Mononuclear cell (primary cell): ENCODE data around the gene APOF. TPM values are rescaled to one million over a fixed set of nuclear protein-coding genes. Genes with fewer than 3 reads are reported as not detected.
"Not testable (repeated sequence)": the region's sequence is repeated elsewhere in the genome, so short reads cannot be mapped to it uniquely, and the experiment has no call there.

Experiments
- H3K27me3 ChIP-seq: 2 replicates; pipeline ENCODE4 v1.6.0; 2011; ENCODE audit warnings: low read length, control low read depth; ENCODE audit not compliant: insufficient read depth
- H3K4me1 ChIP-seq: 2 replicates; pipeline ENCODE4 v1.5.1; 2011; ENCODE audit warnings: mild to moderate bottlenecking, low read length, control low read depth; ENCODE audit not compliant: insufficient read depth
- H3K4me3 ChIP-seq: 2 replicates; pipeline ENCODE4 v1.5.1; 2011; ENCODE audit warnings: mild to moderate bottlenecking, low read length, moderate library complexity
- H3K9me3 ChIP-seq: 2 replicates; pipeline ENCODE4 v1.5.1; 2011; ENCODE audit warnings: low read depth, mild to moderate bottlenecking, control low read depth, low read length
- total RNA-seq: library from RNA; depleted of rRNA; stranded (reverse); fragments of >200 nt; gene quantifications from one replicate; pipeline ENCODE4 v1.2.3, GENCODE V29; 2012

APOF gene
- total RNA-seq, 1 donor, result not detected

DNA sequence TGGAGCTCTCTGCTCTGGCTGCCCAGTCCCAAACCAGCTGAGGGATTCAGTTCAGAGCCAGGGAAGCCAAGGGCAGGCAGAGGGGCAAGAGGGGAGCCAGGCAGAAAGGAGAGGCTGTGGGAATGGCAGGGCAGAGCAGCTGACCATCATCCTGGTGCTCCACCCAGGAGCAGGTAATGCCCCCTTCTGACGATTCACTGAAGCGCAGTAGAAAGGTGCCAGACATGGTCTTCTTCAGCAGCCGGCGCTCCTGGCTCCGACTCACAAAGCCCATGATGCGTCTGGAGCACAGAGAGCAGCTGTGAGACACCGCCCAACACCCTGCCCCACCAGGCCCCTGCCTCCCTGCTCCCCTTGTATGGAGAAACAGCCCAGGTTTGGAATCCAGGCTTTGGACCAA, 16.0 kb downstream of the APOF start:
- Histone ChIP-seq H3K27me3 (no peaks in the 10 kb centered on the region), H3K4me3 (no peak overlapping the region), H3K4me1 (no peaks in the 10 kb centered on the region), H3K9me3 (no peaks in the 10 kb centered on the region)

DNA sequence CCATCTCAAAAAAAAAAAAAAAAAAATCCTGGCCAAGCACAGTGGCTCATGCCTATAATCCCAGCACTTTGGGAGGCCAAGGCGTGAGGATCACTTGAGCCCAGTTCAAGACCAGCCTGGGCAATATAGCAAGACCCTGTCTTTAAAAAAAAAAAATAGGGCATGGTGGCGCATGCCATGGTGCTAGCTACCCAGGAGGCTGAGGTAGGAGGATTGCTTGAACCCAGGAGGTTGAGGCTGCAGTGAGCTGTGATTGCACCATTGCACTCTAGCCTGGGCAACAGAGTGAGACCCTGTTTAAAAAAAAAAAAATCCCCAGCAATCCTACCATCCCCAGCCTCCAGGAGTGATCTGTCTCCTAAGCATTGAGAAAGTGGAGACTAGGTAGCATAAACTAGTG, 20.4 kb downstream of the APOF start:
- not testable (repeated sequence) for H3K27me3 ChIP-seq, H3K9me3 ChIP-seq, H3K4me3 ChIP-seq
- H3K4me1 ChIP-seq, result peaks cover 32% of the 10 kb centered on the region

DNA sequence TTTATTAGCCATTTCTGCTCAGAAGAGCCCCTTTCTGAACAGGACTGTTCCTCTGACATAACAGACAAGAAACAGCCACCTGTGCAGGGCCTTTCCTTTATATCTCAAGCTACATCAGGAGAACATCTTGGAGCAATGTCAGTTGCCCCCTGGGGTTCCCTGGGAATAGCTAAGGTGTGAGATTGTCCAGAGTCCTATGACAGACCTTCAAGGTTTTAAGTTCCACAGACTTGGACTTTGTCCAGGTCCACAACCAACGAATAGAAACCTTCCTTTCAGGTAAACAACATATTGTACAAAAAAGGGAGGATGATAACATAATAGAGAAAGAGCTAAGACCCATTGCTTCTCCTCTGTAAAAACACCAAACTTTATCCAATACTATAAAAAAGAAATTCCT, 21.0 kb downstream of the APOF start:
- Histone ChIP-seq H3K27me3 (no peaks in the 10 kb centered on the region), H3K4me3 (no peak overlapping the region), H3K9me3 (no peaks in the 10 kb centered on the region), H3K4me1 (peaks cover 39% of the 10 kb centered on the region)

GRCh38 chr12:56339158-56339422, 23.6 kb downstream of the APOF start:
- H3K27me3 ChIP-seq, result no peaks in the 10 kb centered on the region
- no peaks in the 10 kb centered on the region for H3K9me3 ChIP-seq
- H3K4me1 ChIP-seq, result peaks cover 54% of the 10 kb centered on the region
- peak overlapping the region; percentile 14 for H3K4me3 ChIP-seq

DNA sequence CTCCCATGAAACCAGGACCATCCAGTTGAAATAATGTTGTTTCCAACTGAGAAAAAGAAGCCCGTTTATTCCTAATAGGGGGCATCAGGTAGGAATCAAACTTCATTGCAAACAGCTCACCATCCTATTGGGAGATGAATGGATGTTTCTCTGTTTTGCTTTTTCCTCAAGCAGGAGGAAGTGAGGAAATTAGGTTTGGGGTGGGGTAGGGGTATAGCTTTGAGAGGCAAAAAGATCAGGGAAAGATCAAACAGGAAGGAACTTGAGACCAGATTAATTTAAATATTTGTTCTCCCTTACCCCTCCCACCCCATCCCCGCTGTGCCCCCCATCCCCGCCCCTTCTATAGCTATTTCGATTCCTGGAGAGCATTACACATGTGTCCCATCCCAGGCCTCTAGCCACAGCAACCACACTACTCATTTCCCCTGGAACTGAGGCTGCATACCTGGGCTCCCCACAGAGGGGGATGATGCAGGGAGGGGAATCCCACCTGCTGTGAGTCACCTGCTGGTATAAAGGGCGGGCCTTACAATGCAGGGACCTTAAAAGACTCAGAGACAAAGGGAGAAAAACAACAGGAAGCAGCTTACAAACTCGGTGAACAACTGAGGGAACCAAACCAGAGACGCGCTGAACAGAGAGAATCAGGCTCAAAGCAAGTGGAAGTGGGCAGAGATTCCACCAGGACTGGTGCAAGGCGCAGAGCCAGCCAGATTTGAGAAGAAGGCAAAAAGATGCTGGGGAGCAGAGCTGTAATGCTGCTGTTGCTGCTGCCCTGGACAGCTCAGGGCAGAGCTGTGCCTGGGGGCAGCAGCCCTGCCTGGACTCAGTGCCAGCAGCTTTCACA, 24.1 kb downstream of the APOF start, which contains the start of gene IL23A:
Gene IL23A, plus strand, starts transcription at position 577 of the 850 bp plus-strand sequence. Its CDS starts 161 bp downstream, at position 738.
- Histone ChIP-seq H3K9me3 (no peaks in the 10 kb centered on the region), H3K27me3 (no peaks in the 10 kb centered on the region), H3K4me1 (peaks cover 55% of the 10 kb centered on the region), H3K4me3 (peak within 1 kb of the TSS; percentile 14)

- H3K4me1 ChIP-seq, result peaks cover 62% of the 10 kb centered on the region
- H3K9me3 ChIP-seq, result no peaks in the 10 kb centered on the region
- no peak overlapping the region for H3K4me3 ChIP-seq
- H3K27me3 ChIP-seq, result no peaks in the 10 kb centered on the region
These were observed 24.9 kb downstream of the APOF start for GRCh38 chr12:56337753-56338251.

- H3K27me3 ChIP-seq, result no peaks in the 10 kb centered on the region
- H3K4me1 ChIP-seq, result peaks cover 67% of the 10 kb centered on the region
- H3K4me3 ChIP-seq, result no peak overlapping the region
- H3K9me3 ChIP-seq, result no peaks in the 10 kb centered on the region
These were observed 26.1 kb downstream of the APOF start for GRCh38 chr12:56336361-56337167.

GRCh38 chr12:56335527-56335926, 27.1 kb downstream of the APOF start:
- not testable (repeated sequence) for H3K27me3 ChIP-seq, H3K4me3 ChIP-seq
- H3K4me1 ChIP-seq, result peaks cover 67% of the 10 kb centered on the region

DNA sequence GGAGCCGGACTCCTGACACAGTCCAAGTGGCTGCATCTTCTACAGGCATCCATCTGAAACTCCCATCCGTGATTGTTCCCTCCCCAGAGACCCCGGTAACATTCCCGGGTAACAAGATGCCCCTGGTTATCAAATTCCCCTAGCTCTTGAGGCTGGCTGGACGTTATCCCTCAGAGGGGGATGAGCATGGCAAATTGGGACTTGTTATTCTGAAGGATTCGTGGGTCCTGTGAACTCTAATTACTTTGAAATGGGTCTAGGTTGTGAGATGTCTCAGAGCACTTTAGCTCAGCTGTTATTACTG, 28.2 kb downstream of the APOF start:
- Histone ChIP-seq H3K27me3 (no peaks in the 10 kb centered on the region), H3K9me3 (no peaks in the 10 kb centered on the region), H3K4me3 (peak overlapping the region; percentile 73), H3K4me1 (peaks cover 56% of the 10 kb centered on the region)

More at GRCh38 chr12:56335527-56335926, 27.1 kb downstream of the APOF start:
- H3K9me3 ChIP-seq, result not testable (repeated sequence)

DNA sequence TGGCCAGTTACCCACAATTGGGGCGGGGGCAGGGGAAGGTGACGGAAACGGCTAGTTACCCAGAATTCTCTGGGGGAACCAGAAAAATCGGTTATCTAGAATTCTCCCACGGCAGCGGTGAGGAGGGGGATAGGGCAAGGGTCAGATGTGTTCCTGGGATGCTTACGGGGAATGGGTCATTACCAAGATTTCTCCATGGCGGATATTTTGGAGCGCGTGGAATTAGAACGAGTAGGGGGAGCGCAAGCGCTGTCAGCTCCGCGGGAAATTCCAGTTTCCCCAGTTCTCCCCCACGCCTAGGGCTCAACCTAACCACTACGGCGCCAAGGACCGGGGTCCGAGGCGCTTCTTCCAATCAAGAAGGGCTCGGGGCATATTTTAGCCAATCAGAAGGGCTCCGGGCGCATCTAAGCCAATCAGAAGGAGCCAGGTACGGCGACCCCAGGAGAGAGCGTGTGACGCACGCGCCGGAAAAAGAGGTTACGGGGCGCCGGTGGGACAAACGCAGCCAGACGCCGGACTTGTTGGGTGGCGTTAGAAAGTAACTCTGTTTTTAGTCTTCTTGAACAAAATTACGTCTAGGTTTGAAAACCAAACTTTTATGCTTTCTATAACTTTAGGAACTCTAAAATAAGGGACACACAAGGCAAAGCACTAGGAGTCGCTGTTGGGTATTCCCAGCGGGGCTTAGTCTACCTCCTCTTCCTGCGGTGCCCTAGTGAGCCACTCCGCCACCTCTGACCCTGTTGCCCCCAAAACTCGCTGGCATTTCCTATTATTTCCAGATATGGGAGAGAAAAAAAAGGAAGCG, 28.8 kb downstream of the APOF start, which contains the start of gene PAN2:
Gene PAN2, minus strand, starts transcription at position 322 of the 811 bp plus-strand sequence. CDS start 906 bp downstream, outside the sequence.
- no peaks in the 10 kb centered on the region for H3K27me3 ChIP-seq
- peaks cover 51% of the 10 kb centered on the region for H3K4me1 ChIP-seq
- H3K4me3 ChIP-seq, result peak within 1 kb of the TSS; percentile 73
- no peaks in the 10 kb centered on the region for H3K9me3 ChIP-seq

- Histone ChIP-seq H3K9me3 (no peaks in the 10 kb centered on the region), H3K27me3 (no peaks in the 10 kb centered on the region), H3K4me1 (peaks cover 45% of the 10 kb centered on the region), H3K4me3 (peak overlapping the region; percentile 73)
These were observed 29.4 kb downstream of the APOF start for GRCh38 chr12:56333197-56333678.

DNA sequence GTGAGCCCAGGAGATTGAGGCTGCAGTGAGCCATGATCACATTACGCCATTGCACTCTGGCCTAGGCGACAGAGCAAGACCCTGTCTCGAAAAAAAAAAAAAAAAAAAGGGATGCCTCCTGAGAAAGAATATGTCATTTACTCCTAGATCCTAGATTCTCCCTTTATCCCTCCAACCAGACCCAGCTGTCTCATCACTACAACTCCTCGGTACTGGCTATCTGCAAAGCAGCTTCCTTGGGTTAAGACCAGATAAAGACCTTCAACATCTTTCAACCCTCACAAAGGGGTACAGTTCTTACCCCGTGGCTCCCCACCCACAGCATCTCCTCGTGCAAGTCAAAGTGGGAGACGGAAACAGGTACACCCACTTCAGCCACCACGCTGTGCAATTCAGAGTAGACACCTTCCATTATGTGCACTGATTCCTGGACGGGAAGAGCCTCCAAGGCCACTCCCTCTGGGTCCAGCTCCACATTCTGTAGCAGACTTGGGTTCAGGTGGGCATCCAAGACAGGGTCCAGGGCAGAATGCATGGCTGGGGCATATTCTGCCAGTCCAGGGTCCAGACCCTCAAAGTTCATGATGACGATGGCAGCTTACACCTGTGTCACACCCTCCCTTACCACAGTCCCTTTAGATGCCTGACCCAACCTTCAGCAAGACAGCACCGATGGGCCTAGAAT, 30.0 kb downstream of the APOF start:
- Histone ChIP-seq H3K9me3 (no peaks in the 10 kb centered on the region), H3K27me3 (no peaks in the 10 kb centered on the region), H3K4me1 (peaks cover 39% of the 10 kb centered on the region), H3K4me3 (no peak overlapping the region)

GRCh38 chr12:56330936-56331490, 31.6 kb downstream of the APOF start:
- H3K4me1 ChIP-seq, result peaks cover 23% of the 10 kb centered on the region
- no peaks in the 10 kb centered on the region for H3K27me3 ChIP-seq
- no peak overlapping the region for H3K4me3 ChIP-seq
- no peaks in the 10 kb centered on the region for H3K9me3 ChIP-seq

DNA sequence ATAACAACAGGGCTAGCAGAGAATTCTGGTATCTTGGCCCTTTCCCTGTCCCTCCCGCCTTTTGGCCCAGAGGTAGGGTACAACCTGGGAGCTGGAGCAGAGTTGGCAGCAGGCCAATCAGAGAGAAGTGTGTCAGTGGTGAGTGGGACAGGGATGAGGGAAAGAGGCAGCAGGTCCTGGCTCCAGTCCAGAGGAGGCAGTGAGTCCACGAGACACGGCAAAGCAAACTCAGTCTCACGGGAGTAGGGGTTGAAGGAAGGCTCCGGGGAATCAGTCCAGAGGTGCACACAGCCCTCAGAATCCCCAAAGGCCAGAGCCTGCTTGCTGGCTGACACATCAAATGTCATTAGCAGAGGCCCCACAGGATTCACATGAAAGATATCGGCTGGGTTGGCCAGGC, 36.1 kb downstream of the APOF start:
- no peaks in the 10 kb centered on the region for H3K27me3 ChIP-seq
- no peaks in the 10 kb centered on the region for H3K9me3 ChIP-seq
- no peaks in the 10 kb centered on the region for H3K4me1 ChIP-seq
- no peak overlapping the region for H3K4me3 ChIP-seq
